Muscle layer of colon (tissue), 2 donors: Measurements from ENCODE around the gene UMPS.
"Not testable (repeated sequence)": the region's sequence is repeated elsewhere in the genome, so short reads cannot be mapped to it uniquely, and the experiment has no call there.

Experiments
- H3K27ac ChIP-seq: one replicate; pipeline ENCODE4 v1.7.0; 2013; ENCODE audit warnings: low read depth, mild to moderate bottlenecking, low read length, moderate library complexity
- H3K27me3 ChIP-seq, 2 donors: one replicate each; pipeline ENCODE4 v1.7.0; 2013; ENCODE audit warnings: low read length in 2 of 2, mild to moderate bottlenecking in 2 of 2; ENCODE audit not compliant: insufficient read depth in 2 of 2, control insufficient read depth in 1 of 2
- H3K36me3 ChIP-seq: one replicate; pipeline ENCODE4 v1.7.0; 2013; ENCODE audit warnings: mild to moderate bottlenecking, low read length; ENCODE audit not compliant: insufficient read depth
- H3K4me1 ChIP-seq: one replicate; pipeline ENCODE4 v1.7.0; 2013; ENCODE audit warnings: mild to moderate bottlenecking, low read length; ENCODE audit not compliant: insufficient read depth
- H3K4me3 ChIP-seq, 2 donors: one replicate each; pipeline ENCODE4 v1.7.0; 2013; ENCODE audit warnings: low read length in 2 of 2, low read depth in 1 of 2, mild to moderate bottlenecking in 1 of 2, moderate library complexity in 1 of 2
- H3K9ac ChIP-seq: one replicate; pipeline ENCODE4 v1.7.0; 2013; ENCODE audit warnings: low read length
- H3K9me3 ChIP-seq: one replicate; pipeline ENCODE4 v1.7.0; 2013; ENCODE audit warnings: mild to moderate bottlenecking, low read length
- donor health status: abdominal sarcoma.
- donor health status: Adenocarcinoma of cecum.

UMPS gene

DNA sequence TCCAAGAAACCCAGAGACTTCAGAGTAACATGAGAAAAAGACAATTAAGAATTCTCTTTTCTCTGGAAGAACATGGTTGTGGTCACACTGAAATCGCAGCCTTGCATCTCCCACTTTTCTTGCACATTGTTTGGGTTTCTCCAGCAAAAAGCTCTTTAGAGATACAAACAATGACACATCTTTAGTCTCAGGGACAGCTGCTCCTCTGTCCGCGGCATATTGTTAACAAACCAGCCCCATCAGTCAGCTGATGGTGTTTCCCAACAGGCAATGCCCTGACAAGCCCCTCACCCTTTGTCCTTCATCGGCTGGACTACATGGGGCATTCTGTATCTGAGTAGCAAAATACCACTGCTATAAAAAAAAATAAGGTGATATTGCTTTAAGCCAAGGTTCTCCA, 53.4 kb downstream of the UMPS start:
- Histone ChIP-seq H3K4me3 (no peak overlapping the region), H3K4me1 (peaks cover 66% of the 10 kb centered on the region), H3K27me3 (no peaks in the 10 kb centered on the region), H3K9ac (no peak overlapping the region), H3K9me3 (no peaks in the 10 kb centered on the region), H3K27ac (no peak overlapping the region), H3K36me3 (peaks cover 6% of the 10 kb centered on the region)

DNA sequence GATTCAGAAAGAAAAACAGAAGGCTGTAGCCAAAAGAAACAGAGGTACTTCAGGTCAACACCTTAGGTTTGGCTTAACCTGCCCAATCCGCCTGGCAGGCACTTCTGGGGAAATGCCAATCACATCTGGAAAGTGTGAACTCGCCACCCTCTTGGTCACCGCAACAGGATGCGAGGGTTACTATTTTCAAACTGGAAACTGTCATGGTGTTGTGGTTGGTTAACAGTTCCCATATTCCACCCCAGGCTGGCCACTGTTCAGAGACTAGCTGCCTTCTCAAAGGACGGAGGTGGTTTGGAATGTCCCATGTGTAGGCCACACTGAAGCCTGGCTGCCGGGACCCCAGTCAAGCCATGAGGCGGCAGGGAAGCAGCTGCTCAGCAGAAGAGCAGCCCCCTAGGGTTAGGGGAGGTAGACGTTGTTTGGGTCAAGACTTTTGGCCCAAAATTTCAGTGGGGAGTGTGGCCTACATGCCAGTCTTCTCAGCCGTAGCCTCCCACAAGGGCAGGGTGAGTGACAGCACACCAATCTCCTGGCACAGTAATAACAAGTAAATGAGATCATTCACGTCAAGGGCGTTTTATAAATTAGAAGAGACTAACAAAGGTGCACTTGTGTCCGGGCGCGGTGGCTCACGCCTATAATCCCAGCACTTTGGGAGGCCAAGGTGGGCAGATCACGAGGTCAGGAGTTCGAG, 54.6 kb downstream of the UMPS start:
- Histone ChIP-seq H3K9ac (no peak overlapping the region), H3K4me1 (peaks cover 56% of the 10 kb centered on the region), H3K9me3 (no peaks in the 10 kb centered on the region), H3K27ac (no peak overlapping the region), H3K27me3 (no peaks in the 10 kb centered on the region), H3K36me3 (peaks cover 6% of the 10 kb centered on the region), H3K4me3 (no peak overlapping the region)

DNA sequence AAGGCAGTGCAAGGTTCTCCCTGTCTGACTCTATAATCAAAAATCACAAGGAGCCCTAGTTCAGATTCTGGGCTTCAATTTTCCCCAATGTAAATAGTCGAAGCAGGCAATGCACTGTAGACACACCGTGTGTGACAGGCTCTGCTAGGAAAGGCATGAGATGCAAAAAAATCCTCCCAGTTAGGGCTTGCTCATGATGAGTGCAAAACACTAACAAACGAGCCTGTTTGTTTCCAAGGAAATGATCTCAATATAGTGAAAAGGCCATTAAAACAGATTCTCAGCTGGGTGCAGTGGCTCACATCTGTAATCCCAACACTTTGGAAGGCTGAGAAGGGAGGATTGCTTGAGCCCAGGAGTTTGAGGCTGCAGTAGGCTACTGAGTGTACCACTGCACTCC, 55.7 kb downstream of the UMPS start:
- peaks cover 49% of the 10 kb centered on the region for H3K4me1 ChIP-seq

DNA sequence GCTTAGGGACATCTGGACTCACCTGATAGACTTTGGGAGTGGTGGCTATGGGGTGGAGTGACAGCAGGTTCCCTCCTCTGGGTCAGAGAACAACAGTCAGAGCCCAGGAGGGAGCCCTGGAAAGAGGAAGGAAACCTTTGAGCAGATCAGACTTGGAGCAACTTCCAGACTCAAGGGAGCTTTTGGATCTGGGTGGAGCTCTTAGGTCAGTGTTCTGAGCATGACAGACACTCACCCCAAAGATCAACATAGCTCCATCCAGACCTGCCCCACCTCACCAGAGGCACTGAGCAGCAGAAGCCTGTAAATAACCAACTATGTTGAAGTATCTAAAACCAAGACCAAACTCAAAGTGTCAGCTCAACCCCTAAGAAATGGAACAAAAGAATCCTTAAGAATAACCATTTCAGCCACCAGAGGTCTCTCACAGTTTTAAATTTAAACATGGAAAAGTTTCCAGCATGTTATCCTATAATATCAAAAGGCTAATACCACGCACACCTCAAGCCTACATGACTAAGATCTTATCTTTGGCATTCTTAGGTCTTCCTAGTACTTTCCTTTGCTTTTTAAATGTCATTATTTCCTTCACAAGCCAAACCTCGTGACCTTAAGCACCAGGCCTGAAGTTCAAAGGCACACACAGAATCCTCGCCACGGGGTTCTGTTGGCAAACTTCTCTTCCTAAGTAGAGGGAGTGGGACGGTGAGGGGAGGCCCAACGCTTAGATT, 56.4 kb downstream of the UMPS start:
- Histone ChIP-seq H3K27ac (peak overlapping the region; percentile 59), H3K36me3 (peaks cover 6% of the 10 kb centered on the region), H3K4me1 (peaks cover 49% of the 10 kb centered on the region), H3K27me3 (no peaks in the 10 kb centered on the region), H3K9ac (no peak overlapping the region), H3K9me3 (no peaks in the 10 kb centered on the region), H3K4me3 (no peak overlapping the region)

More for the DNA sequence above, 55.7 kb downstream of the UMPS start:
- Histone ChIP-seq H3K9me3 (no peaks in the 10 kb centered on the region), H3K27ac (no peak overlapping the region), H3K27me3 (no peaks in the 10 kb centered on the region), H3K36me3 (peaks cover 6% of the 10 kb centered on the region), H3K9ac (no peak overlapping the region), H3K4me3 (no peak overlapping the region)

DNA sequence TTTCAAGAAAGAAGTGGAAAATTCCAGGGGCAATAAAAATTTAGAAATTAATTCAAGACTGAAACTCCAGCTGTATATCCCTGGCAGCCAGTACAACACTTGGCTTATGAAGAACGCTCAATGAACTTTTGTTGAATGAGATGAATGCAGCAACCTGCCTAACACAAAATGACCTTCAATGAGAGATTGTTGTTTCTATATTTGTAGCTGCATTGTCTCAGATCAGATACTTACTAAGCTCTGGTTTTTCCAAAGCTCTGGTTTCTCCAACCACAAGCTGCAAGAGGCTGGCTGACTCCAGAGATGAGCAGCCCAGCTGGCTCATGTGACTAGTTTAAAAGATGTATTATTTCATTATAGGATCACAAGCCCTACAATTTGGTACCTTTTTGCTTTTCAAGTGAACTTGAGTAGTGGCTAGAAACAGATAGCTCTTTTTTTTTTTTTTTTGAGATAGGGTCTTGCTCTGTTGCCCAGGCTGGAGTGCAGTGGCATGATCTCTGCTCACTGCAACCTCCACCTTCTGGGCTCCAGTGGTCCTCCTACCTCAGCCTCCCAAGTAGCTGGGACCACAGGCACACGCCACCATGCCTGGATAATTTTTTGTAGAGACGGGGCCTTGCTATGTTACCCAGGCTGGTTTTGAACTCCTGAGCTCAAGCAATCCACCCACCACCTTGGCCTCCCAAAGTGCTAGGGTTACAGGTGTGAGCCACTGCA, 57.4 kb downstream of the UMPS start:
- no peaks in the 10 kb centered on the region for H3K27me3 ChIP-seq
- H3K9ac ChIP-seq, result peak overlapping the region; percentile 24
- peaks cover 54% of the 10 kb centered on the region for H3K4me1 ChIP-seq
- H3K4me3 ChIP-seq, result no peak overlapping the region
- H3K36me3 ChIP-seq, result peaks cover 8% of the 10 kb centered on the region
- H3K27ac ChIP-seq, result peak overlapping the region; percentile 49
- no peaks in the 10 kb centered on the region for H3K9me3 ChIP-seq

DNA sequence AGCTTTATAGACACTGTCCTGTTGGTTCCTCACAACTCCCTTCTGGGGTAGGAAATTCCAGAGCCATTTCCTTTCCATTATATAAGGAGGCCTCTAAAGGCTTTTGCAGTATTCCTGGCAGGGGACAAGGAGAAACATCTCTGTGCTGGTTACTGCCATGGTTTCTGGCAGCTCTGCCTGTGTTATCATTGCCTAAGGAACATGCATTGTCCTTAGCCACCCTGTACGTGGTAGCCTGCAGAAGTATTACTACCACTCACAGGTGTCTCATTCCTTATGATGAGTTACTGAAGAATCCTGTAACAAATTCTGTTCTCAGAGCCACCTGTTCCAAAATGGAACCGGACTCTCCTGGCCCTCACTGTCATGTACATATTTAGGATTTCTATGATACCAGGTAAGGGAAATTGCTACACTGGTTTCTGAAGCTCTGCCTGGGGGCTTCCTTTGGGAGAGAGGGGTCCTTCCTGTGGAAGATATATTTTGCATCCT, 58.0 kb downstream of the UMPS start:
- Histone ChIP-seq H3K9me3 (no peaks in the 10 kb centered on the region), H3K4me1 (peaks cover 54% of the 10 kb centered on the region), H3K4me3 (no peak overlapping the region), H3K9ac (no peak overlapping the region), H3K36me3 (peaks cover 13% of the 10 kb centered on the region), H3K27me3 (no peaks in the 10 kb centered on the region), H3K27ac (no peak overlapping the region)

DNA sequence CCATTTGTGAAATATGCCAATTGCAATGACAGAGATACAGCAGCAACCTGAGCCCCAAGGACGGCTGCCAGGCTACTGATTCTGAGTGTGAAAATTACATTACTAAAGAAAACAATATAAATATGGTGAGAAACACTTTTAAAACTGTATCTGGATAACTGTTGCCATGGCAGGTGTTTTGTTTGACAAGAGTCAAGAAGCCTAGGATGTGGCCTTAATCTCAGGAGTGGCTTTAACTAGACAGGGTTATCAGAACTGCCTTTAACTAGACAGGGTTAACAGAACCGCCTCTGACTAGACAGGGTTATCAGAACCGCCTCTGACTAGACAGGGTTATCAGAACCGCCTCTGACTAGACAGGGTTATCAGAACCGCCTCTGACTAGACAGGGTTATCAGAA, 58.9 kb downstream of the UMPS start:
- Histone ChIP-seq H3K36me3 (peaks cover 21% of the 10 kb centered on the region), H3K4me1 (peaks cover 59% of the 10 kb centered on the region)
- not testable (repeated sequence) for H3K27ac ChIP-seq, H3K4me3 ChIP-seq, H3K27me3 ChIP-seq, H3K9me3 ChIP-seq, H3K9ac ChIP-seq

DNA sequence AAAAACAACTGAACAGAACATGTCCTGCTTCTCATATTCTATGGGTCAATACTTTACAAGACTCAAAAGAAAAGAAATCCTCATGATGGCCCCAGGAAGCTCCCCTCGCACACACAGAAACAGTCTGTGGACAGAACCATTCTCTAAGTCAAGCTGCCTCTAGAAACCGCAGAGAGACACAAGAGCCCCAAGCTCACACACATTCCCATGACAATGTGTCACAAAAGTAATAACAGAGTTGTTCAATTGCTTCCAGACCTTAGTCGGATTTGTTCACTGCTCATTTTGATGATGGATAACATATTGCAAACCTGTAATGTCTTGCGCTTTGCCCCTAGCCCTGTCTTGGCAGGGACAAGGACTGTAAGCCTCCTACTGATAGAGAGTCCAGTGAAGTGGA, 60.9 kb downstream of the UMPS start:
- Histone ChIP-seq H3K4me1 (peaks cover 54% of the 10 kb centered on the region), H3K36me3 (peaks cover 31% of the 10 kb centered on the region), H3K27ac (peak overlapping the region; percentile 35), H3K9me3 (no peaks in the 10 kb centered on the region), H3K4me3 (no peak overlapping the region), H3K9ac (peak overlapping the region; percentile 10), H3K27me3 (no peaks in the 10 kb centered on the region)

DNA sequence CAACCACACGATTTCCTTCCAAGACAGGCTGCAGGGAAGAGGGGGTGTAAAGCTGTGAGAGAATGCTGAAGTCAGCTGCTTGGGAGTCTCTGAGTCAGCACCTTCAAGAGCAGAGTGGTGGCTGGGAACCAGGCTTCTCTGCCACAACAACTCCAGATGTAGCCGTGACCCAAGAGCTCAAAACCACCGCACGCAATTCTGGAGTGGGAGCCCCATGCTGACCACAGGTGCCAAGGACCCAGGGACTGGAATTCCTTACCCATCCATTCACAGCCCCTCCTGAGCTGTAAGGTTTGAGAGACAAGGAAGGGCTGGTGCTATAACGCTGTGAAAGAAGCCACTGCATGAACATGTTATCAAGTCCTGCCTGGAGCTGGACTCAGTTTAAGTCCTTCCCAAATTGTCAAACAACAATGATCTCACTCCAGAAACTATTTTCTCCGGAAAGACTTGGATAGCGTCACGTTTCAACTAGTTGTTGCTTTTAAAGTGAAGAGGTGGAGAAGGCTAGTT, 61.4 kb downstream of the UMPS start:
- Histone ChIP-seq H3K9ac (peak overlapping the region; percentile 10), H3K27me3 (no peaks in the 10 kb centered on the region), H3K36me3 (peaks cover 36% of the 10 kb centered on the region), H3K9me3 (no peaks in the 10 kb centered on the region), H3K4me3 (no peak overlapping the region), H3K4me1 (peaks cover 48% of the 10 kb centered on the region), H3K27ac (peak overlapping the region; percentile 35)

DNA sequence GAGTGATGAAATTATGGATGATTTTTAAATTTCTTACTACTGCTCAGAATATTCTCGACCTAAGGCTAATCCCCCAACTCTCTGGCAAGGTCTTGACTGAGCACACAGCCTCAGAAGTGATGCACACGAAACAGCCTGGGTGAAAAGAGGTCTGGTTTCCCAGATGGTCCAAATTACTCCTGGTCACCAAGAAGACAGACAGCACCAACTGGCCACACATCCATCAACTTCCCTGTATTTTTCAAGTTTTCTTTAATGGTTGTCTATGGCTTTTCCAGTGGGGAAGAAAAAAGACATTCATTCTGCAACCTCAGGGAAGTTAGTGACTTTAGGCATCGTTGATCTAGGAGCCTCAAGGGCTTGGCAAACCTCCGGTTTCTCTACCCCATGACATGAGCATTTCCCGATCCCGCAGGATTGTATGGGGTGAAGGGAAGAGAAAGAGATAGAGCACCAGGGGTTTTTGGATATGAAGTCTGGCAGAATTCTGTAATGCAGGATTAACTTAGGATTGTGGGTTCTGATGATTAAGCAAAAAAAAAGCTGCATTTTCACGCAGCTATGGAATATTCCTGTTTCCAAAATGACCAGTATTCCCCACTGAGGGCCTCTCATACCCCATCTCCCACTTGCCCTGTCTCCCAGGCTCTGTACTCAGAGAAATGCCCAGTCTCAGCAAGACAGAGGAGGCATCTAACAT, 62.2 kb downstream of the UMPS start:
- H3K9ac ChIP-seq, result no peak overlapping the region
- H3K4me3 ChIP-seq, result no peak overlapping the region
- H3K36me3 ChIP-seq, result peaks cover 43% of the 10 kb centered on the region
- peaks cover 40% of the 10 kb centered on the region for H3K4me1 ChIP-seq
- H3K27ac ChIP-seq, result peak overlapping the region; percentile 7
- H3K27me3 ChIP-seq, result no peaks in the 10 kb centered on the region
- no peaks in the 10 kb centered on the region for H3K9me3 ChIP-seq
